ENCODE data around the gene CDT1. TPM values are rescaled to one million over a fixed set of nuclear protein-coding genes. Genes with fewer than 3 reads are reported as not detected.

Gene CDT1
- total RNA-seq, 3 donors from 2014 or later, result 2.9 to 20.9 (median 7.6) TPM

DNA sequence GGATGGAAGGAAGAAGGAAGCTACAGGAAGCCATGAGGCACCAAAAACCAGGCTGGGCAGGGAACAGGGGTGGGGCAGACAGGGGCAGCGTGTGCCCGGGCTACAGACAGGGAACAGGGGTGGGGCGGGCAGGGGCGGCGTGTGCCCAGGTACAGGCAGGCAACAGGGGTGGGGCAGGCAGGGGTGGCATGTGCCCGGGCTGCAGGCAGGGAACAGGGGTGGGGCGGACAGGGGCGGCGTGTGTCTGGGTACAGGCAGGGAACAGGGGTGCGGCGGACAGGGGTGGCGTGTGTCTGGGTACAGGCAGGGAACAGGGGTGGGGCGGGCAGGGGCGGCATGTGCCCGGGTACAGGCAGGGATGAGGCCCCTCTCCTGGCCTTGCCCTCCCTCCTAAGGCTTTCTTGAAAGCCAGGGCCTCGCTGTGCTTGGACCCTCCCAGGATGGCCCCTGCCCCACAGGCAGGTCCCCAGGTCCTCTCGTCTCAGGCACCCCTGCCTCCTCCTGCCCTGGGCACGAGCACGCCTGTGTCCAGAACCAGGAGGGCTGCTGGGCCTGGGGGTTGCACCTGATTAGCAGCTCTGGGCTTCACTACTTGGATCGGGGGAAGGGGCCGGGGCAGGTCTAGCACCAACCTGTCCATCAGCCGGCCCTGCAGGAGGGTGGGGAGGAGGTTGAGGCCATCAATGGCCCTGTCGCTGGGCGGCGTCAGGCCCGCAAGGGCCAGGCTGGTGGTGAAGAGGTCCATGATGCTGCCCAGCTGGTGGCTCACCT, 22.7 kb downstream of the CDT1 start:
- Histone ChIP-seq H3K9me3 (no peaks in the 10 kb centered on the region), H3K36me3 (ENCODE audit: low read depth) (no peaks in the 10 kb centered on the region), H3K4me1 (ENCODE audit: low read depth) (peaks cover 10% of the 10 kb centered on the region), H3K4me3 (no peak overlapping the region)
- intact Hi-C loops (cut with DNase I, micrococcal nuclease), result no loop called here
- TF ChIP-seq, protein P1, sequence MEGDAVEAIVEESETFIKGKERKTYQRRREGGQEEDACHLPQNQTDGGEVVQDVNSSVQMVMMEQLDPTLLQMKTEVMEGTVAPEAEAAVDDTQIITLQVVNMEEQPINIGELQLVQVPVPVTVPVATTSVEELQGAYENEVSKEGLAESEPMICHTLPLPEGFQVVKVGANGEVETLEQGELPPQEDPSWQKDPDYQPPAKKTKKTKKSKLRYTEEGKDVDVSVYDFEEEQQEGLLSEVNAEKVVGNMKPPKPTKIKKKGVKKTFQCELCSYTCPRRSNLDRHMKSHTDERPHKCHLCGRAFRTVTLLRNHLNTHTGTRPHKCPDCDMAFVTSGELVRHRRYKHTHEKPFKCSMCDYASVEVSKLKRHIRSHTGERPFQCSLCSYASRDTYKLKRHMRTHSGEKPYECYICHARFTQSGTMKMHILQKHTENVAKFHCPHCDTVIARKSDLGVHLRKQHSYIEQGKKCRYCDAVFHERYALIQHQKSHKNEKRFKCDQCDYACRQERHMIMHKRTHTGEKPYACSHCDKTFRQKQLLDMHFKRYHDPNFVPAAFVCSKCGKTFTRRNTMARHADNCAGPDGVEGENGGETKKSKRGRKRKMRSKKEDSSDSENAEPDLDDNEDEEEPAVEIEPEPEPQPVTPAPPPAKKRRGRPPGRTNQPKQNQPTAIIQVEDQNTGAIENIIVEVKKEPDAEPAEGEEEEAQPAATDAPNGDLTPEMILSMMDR (IDR thresholded peaks at IDR 0.05), result no peak
- DNase-seq (peak; percentile 59 to 85 (median 77)), ATAC-seq (peak; percentile 89)

DNA sequence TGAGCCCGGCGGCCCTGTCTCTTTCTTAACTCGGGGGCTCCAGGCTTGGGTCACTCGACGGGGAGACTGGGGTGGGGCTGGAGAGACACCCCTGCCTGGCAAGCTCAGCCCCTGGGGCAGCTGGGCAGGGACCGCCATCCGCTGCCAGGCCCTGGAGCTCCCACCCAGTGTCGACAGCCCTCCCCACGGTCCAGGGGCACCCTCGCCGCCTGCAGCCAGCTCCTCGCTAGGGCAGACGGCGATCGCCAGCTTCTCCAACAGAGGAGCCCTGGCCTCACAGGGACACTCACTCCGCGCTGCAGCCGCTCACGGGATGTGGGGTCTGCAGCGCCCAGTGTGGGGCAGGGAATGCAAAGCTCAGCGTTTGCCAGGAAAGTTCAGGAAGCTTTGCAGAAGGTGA, 24.1 kb downstream of the CDT1 start:
- DNase-seq (no peak), ATAC-seq (no peak)
- TF ChIP-seq, protein P1 (IDR thresholded peaks at IDR 0.05), result no peak
- Histone ChIP-seq H3K4me1 (ENCODE audit: low read depth) (peaks cover 10% of the 10 kb centered on the region), H3K9me3 (no peaks in the 10 kb centered on the region), H3K36me3 (ENCODE audit: low read depth) (no peaks in the 10 kb centered on the region), H3K4me3 (no peak overlapping the region)
- intact Hi-C loops (cut with DNase I, micrococcal nuclease), result no loop called here

DNA sequence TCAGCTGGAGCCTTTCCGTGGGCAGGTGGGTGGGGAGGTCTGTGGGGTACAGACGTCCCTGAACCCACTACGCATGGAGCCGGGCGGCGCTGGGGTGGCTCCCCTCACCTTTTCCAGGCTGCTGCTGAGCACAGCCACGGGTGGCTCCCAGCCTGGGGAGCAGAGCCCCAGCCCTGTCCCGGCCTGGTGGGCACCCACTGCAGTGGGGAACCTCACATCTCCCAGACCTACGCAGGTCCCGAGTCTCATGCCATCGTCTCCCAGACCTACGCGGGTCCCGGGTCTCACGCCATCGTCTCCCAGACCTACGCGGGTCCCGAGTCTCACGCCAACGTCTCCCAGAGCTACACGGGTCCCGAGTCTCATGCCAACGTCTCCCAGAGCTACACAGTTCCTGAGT, 25.1 kb downstream of the CDT1 start:
- Histone ChIP-seq H3K36me3 (ENCODE audit: low read depth) (no peaks in the 10 kb centered on the region), H3K4me1 (ENCODE audit: low read depth) (peaks cover 10% of the 10 kb centered on the region), H3K9me3 (no peaks in the 10 kb centered on the region), H3K4me3 (no peak overlapping the region)
- ATAC-seq, result no peak
- no peak for DNase-seq
- TF ChIP-seq, protein P1 (IDR thresholded peaks at IDR 0.05), result no peak
- intact Hi-C loops (cut with DNase I, micrococcal nuclease), result no loop called here

DNA sequence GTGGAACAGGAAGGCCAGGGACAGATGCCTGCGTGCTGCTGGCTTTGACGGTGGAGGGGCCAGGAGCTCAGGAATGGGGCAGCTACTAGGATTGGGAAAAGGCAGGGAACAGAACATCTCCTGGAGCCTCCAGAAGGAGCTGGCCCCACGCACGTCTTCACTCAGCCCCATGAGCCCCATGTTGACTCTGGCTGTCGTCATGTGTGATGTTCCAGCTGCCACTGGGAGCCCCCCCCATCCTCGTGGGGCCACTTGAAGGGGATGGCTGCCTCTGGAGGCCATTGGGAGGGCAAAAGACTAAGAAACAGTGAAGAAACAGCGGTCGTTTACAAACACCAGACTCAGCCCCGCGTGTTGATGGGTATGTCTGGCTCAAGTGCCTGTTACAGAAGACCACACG, 26.7 kb downstream of the CDT1 start:
- peaks cover 10% of the 10 kb centered on the region for H3K4me1 ChIP-seq (ENCODE audit: low read depth)
- DNase-seq, result peak in 1 of 3 donors; percentile 50
- TF ChIP-seq, protein P1 (IDR thresholded peaks at IDR 0.05), result no peak
- H3K4me3 ChIP-seq, result no peak overlapping the region
- no peaks in the 10 kb centered on the region for H3K36me3 ChIP-seq (ENCODE audit: low read depth)
- no peak for ATAC-seq
- no peaks in the 10 kb centered on the region for H3K9me3 ChIP-seq
- intact Hi-C loops (cut with DNase I, micrococcal nuclease), result no loop called here

DNA sequence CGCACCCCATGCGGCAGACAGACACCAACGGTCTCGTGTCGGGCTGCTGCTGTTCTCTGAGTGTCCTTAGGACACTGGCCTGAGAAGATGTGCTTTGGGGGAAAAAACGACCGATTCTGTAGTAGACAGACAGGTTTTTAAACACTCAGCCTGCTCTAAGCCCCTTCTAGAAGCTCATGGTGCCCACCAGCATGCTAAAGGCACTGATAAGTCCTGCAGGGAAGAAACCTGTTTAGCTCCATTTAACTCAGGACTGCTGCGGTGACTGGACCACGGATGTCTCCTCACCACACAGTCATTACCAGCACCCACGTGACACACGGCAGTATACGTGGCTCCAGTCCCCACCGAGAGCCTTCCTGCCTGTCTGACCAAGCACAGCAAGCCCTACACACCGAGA, 27.2 kb downstream of the CDT1 start:
- ATAC-seq, result no peak
- TF ChIP-seq, protein P1 (IDR thresholded peaks at IDR 0.05), result no peak
- intact Hi-C loops (cut with DNase I, micrococcal nuclease), result no loop called here
- Histone ChIP-seq H3K4me3 (no peak overlapping the region), H3K4me1 (ENCODE audit: low read depth) (peaks cover 10% of the 10 kb centered on the region), H3K36me3 (ENCODE audit: low read depth) (no peaks in the 10 kb centered on the region), H3K9me3 (no peaks in the 10 kb centered on the region)
- no peak for DNase-seq

Measured in mucosa of descending colon (tissue), 3 donors.